NT2/D1 (cell line): ENCODE results near the gene MECR.

ENCODE experiments used
- SUZ12 ChIP-seq: IDR thresholded peaks from 2 replicates; pipeline ENCODE4 v1.6.1; 2011; ENCODE audit not compliant: insufficient read length, insufficient read depth; ENCODE audit errors: extremely low read depth
- YY1 ChIP-seq: IDR thresholded peaks from 2 replicates; pipeline ENCODE4 v1.6.1; 2011; ENCODE audit not compliant: insufficient read length, insufficient read depth
- ZNF274 ChIP-seq: IDR thresholded peaks from 2 replicates; pipeline ENCODE4 v1.6.1; 2011; ENCODE audit warnings: mild to moderate bottlenecking, low read depth, low read length

DNA sequence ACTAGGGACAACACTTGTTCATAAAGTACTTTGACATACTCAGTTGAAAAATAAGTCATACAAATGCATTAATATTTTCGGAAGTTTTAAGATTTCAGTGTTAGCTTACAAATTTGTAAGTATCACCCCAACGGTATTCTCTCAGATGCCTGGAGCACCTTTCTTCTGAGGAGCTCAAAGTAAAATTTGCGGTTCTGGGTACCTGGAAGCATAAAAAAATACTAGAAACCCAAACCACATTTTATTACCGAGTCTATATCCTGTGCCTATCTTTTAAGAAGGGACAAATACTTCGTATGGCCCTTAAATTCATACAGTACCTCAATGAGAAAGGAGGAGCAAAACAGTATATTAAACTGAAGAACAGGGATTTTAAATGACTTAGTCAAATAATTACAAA, 59.2 kb downstream of the MECR start:
- no peak for TF ChIP-seq YY1
- TF ChIP-seq SUZ12: no peak
- TF ChIP-seq ZNF274: no peak
